Subcutaneous abdominal adipose tissue (tissue), 5 donors: ENCODE results near the gene RIT2.

ENCODE experiments used
- H3K27ac ChIP-seq: one replicate; pipeline ENCODE4 v1.7.0; 2013; ENCODE audit warnings: low read depth, mild to moderate bottlenecking, inconsistent platforms, low read length, moderate library complexity
- H3K27me3 ChIP-seq, 5 donors: one replicate each; pipeline ENCODE4 v1.7.0; 2013; ENCODE audit warnings: low read length in 5 of 5, inconsistent platforms in 1 of 5; ENCODE audit not compliant: control insufficient read depth in 5 of 5, insufficient read depth in 4 of 5
- H3K36me3 ChIP-seq, 5 donors: one replicate each; pipeline ENCODE4 v1.7.0; 2013; ENCODE audit warnings: low read length in 5 of 5; ENCODE audit not compliant: control insufficient read depth in 5 of 5, insufficient read depth in 5 of 5
- H3K4me1 ChIP-seq, 5 donors: one replicate each; pipeline ENCODE4 v1.7.0; 2013; ENCODE audit warnings: low read length in 5 of 5, mild to moderate bottlenecking in 3 of 5, moderate library complexity in 1 of 5; ENCODE audit not compliant: control insufficient read depth in 5 of 5, insufficient read depth in 5 of 5
- H3K4me3 ChIP-seq, 5 donors: one replicate each; pipeline ENCODE4 v1.7.0; 2013; ENCODE audit warnings: low read length in 5 of 5, low read depth in 1 of 5
- H3K9ac ChIP-seq, 5 donors: one replicate each; pipeline ENCODE4 v1.7.0; 2013; ENCODE audit warnings: low read length in 5 of 5, mild to moderate bottlenecking in 4 of 5, moderate library complexity in 3 of 5
- H3K9me3 ChIP-seq, 5 donors: one replicate each; pipeline ENCODE4 v1.7.0; 2013; ENCODE audit warnings: low read length in 5 of 5; ENCODE audit not compliant: control insufficient read depth in 5 of 5
- donor health status: healthy.
- donor health status: healthy.
- donor health status: healthy.
- donor health status: healthy.
- donor health status: healthy.

The RIT2 gene

DNA sequence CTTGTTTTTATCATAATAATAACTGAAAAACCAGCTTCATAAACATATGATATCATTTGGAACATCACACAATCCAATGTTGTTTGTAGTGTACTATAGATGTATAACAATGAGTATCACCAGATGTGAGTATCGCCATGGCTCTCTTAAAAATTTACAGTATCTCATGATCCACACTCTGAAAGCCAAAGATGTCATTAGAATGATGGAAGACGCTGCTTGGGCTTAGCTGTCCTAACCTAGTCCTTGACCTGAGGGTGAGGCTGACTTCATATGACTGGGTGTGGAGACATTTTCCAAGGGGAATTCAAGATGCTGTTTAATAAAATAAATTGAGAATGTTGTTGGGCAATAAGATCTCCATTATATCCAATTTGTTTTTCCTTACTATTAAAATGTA is 242.6 kb downstream of the RIT2 start:
- no peak overlapping the region for H3K9ac ChIP-seq
- no peaks in the 10 kb centered on the region for H3K4me1 ChIP-seq
- no peaks in the 10 kb centered on the region for H3K9me3 ChIP-seq
- no peak overlapping the region for H3K27ac ChIP-seq
- no peaks in the 10 kb centered on the region for H3K36me3 ChIP-seq
- no peak overlapping the region for H3K4me3 ChIP-seq
- no peaks in the 10 kb centered on the region for H3K27me3 ChIP-seq

DNA sequence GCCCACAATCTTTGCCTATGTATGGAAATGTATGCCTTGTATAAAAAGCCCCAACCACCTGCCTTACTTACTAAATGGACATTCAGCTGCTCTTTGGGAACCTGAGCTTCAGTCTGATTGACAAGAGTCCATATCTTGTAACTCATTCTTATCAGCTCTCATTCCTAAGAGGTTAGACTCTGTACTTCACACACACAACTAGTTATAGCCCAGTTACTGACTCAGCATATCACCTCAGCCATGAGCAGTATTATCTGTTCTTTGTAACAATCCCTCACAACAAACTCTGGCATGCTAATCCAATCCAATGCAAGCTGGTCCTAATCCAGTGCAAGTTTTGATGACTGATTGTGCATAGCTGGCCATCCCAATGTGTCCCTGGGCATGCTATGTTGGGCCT is 250.6 kb downstream of the RIT2 start:
- Histone ChIP-seq H3K36me3 (no peaks in the 10 kb centered on the region), H3K27me3 (no peaks in the 10 kb centered on the region), H3K4me1 (no peaks in the 10 kb centered on the region), H3K9me3 (no peaks in the 10 kb centered on the region), H3K27ac (no peak overlapping the region), H3K9ac (no peak overlapping the region), H3K4me3 (no peak overlapping the region)

- Histone ChIP-seq H3K36me3 (no peaks in the 10 kb centered on the region), H3K27me3 (no peaks in the 10 kb centered on the region), H3K27ac (no peak overlapping the region), H3K4me1 (no peaks in the 10 kb centered on the region), H3K4me3 (no peak overlapping the region), H3K9me3 (no peaks in the 10 kb centered on the region), H3K9ac (no peak overlapping the region)
Observed at GRCh38 chr18:42861271-42861670, 254.2 kb downstream of the RIT2 start.

DNA sequence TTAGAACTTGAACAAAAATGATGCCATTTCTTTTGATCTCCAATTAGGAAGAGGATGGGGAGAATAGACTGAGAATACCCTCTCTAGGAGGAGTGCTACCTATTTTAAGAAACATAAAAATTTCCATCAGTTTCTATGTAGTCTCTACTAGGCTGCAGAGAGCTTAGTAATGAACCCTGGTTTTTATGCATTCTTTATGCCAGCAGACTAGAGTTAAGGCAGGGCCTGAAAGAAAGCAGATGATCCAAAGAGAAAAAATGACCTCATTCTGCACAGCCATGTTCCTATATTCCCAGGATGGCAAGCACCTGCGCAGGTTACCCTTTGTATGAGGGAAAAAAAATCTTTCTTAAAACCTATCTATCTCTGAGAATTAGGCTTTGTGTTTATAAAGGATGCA is 254.9 kb downstream of the RIT2 start:
- no peak overlapping the region for H3K27ac ChIP-seq
- H3K9ac ChIP-seq, result no peak overlapping the region
- no peaks in the 10 kb centered on the region for H3K4me1 ChIP-seq
- H3K9me3 ChIP-seq, result no peaks in the 10 kb centered on the region
- H3K4me3 ChIP-seq, result no peak overlapping the region
- no peaks in the 10 kb centered on the region for H3K36me3 ChIP-seq
- H3K27me3 ChIP-seq, result no peaks in the 10 kb centered on the region

DNA sequence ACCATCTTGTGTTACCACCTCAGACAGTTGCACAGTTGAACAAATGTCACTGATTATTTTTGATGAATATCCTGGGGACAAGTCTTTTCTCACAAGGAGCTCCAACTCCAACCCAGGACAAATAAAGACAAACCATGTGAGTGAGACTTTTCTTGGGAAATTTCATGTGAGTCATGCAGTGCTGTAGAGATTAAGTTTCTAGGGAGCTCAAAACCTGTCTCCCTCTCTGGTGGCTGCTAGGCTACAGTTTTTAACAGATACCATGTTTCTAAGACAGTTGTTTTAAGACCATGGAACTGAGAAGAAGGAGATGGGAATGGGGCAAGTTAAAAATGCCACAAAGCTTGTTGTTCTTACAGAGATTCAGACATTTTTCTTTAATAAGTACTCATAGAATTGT is 255.5 kb downstream of the RIT2 start:
- no peaks in the 10 kb centered on the region for H3K27me3 ChIP-seq
- no peaks in the 10 kb centered on the region for H3K4me1 ChIP-seq
- H3K36me3 ChIP-seq, result no peaks in the 10 kb centered on the region
- H3K4me3 ChIP-seq, result no peak overlapping the region
- no peak overlapping the region for H3K9ac ChIP-seq
- H3K27ac ChIP-seq, result no peak overlapping the region
- H3K9me3 ChIP-seq, result no peaks in the 10 kb centered on the region

- H3K9ac ChIP-seq, result no peak overlapping the region
- no peaks in the 10 kb centered on the region for H3K9me3 ChIP-seq
- no peaks in the 10 kb centered on the region for H3K27me3 ChIP-seq
- H3K27ac ChIP-seq, result no peak overlapping the region
- no peak overlapping the region for H3K4me3 ChIP-seq
- no peaks in the 10 kb centered on the region for H3K4me1 ChIP-seq
- no peaks in the 10 kb centered on the region for H3K36me3 ChIP-seq
Observed at GRCh38 chr18:42854558-42854957, 260.9 kb downstream of the RIT2 start.

- Histone ChIP-seq H3K9me3 (no peaks in the 10 kb centered on the region), H3K27me3 (no peaks in the 10 kb centered on the region), H3K4me1 (no peaks in the 10 kb centered on the region), H3K27ac (no peak overlapping the region), H3K36me3 (no peaks in the 10 kb centered on the region), H3K4me3 (no peak overlapping the region), H3K9ac (no peak overlapping the region)
Observed at GRCh38 chr18:42850174-42851083, 265.1 kb downstream of the RIT2 start.

DNA sequence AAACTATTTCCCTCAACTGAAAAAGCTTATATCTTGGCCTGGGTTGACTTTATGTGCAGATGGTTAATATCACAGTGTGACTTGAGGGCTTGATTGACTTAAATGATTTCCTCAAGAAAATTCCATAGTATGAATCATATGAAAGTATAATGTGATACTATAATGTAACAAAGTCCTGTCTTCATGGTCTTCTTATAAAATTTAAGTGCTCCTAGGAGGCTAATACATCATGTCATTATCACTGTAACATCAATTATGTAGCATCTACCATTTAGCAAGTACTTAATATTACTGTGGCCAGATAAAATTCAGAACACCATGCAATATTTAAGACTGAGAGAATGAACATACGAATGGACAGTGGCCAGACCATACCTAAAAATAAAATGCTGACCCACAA is 276.1 kb downstream of the RIT2 start:
- Histone ChIP-seq H3K9ac (no peak overlapping the region), H3K4me3 (no peak overlapping the region), H3K4me1 (no peaks in the 10 kb centered on the region), H3K9me3 (no peaks in the 10 kb centered on the region), H3K27ac (no peak overlapping the region), H3K36me3 (no peaks in the 10 kb centered on the region), H3K27me3 (no peaks in the 10 kb centered on the region)

DNA sequence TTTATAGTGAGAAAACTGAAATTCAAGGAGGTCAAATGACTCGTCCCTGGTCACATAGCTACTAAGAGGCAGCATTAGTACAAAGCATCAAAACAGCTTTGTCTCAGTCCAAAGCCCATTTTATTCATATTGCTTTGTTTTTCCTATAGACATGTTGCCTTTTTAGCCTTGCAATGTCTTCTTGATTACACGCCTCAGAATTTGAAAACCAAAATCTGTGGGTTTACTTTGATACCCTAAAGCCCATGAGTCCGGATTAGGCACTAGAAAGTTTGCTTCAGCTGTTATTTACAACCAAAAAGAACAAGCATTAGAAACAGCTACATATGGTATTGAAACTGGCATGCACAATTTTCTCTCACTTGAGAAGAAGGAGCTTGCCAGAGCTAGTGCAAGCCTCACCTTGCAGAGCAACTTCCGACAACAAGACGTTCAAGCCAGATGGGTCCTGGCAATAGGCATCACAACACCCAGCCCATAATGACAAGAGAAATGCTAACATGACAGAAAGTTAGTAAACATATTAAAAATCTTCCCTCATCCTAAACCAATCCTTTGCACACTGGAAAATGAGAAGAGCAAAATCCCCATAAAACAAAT is 276.8 kb downstream of the RIT2 start:
- Histone ChIP-seq H3K27me3 (no peaks in the 10 kb centered on the region), H3K9me3 (no peaks in the 10 kb centered on the region), H3K27ac (no peak overlapping the region), H3K4me1 (no peaks in the 10 kb centered on the region), H3K4me3 (no peak overlapping the region), H3K36me3 (no peaks in the 10 kb centered on the region), H3K9ac (no peak overlapping the region)

DNA sequence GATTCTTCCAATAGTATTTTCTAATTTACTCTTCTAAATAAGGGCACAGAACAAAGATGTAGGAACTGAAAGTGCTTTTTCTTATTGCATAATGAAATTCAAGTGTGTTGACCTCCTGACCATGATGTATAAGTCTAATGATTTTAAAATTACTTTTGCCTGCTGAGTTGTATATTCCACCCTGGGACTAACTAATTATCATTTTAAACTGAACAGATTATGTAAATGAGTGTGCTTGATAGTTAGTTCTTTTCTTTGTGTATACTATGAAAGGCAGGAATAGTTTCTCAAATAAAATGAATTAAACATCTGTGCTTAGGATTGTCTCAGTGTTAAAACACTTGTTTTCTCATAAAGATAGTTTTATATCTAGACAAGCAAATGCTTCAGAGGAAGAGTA is 284.5 kb downstream of the RIT2 start:
- Histone ChIP-seq H3K27ac (no peak overlapping the region), H3K36me3 (no peaks in the 10 kb centered on the region), H3K27me3 (no peaks in the 10 kb centered on the region), H3K9ac (no peak overlapping the region), H3K4me1 (no peaks in the 10 kb centered on the region), H3K9me3 (no peaks in the 10 kb centered on the region), H3K4me3 (no peak overlapping the region)
